ENCODE measurements around the gene ACBD4.

Gene ACBD4, protein sequence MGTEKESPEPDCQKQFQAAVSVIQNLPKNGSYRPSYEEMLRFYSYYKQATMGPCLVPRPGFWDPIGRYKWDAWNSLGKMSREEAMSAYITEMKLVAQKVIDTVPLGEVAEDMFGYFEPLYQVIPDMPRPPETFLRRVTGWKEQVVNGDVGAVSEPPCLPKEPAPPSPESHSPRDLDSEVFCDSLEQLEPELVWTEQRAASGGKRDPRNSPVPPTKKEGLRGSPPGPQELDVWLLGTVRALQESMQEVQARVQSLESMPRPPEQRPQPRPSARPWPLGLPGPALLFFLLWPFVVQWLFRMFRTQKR
- long read RNA-seq, partial matches to known transcripts, result 0 of 6 reads
- long read RNA-seq, other reads (novel, unspliced or antisense), result 4 of 6 reads

DNA sequence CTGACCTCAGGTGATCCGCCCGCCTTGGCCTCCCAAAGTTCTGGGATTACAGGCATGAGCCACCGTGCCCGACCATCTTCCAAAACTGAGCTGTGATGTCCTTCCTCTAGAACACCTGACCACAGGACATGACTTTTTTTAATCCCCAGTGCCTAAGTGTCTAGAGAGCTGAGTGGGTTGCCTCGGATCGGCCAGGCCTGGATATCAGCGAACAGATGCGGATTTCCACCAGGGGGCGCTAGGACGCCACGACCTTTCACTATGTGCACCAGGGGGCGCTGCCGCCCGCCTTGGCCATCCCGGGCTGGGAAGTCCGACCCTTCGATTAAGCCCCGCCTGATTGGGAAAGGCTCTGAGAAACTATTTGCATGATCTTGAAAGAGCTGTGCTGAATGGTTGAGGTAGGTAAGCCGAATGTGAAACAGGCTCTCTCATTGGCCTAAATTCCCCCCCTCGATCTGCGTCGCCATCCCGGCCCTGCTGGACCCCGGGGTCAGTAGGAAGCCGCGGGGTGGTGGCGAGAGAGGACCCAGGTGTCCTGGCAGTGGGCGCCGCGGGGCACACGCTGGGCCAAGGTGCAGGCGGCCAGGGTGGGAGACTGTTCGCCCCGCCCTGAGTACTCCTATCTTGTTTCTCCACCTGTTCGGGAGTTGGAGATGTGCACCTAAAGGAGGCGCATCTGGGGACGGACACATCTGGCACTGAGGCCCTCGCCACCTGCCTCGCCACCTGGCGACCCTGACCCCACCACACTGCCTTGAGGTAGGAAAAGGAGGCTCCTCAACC, at the start of gene ACBD4:
Gene ACBD4, plus strand, starts transcription at position 496 of the 786 bp plus-strand sequence. CDS start 458 bp downstream, outside the sequence.
- H3K4me3 ChIP-seq (replicated peaks; ENCODE audit: insufficient read depth, low read length), result peak within 1 kb of the TSS; percentile 61
- peak; percentile 97 to 98 for DNase-seq (ENCODE audit: low read depth in 1 of 2, low spot score in 1 of 2)
- peak within 1 kb of the TSS; percentile 25; the same call in 1 of the 2 replicates for H3K27ac ChIP-seq (replicated peaks)
- no peaks in the 10 kb centered on the region for H3K27me3 ChIP-seq (ENCODE audit: insufficient read depth, poor library complexity, severe bottlenecking)
- TF ChIP-seq, protein P1, sequence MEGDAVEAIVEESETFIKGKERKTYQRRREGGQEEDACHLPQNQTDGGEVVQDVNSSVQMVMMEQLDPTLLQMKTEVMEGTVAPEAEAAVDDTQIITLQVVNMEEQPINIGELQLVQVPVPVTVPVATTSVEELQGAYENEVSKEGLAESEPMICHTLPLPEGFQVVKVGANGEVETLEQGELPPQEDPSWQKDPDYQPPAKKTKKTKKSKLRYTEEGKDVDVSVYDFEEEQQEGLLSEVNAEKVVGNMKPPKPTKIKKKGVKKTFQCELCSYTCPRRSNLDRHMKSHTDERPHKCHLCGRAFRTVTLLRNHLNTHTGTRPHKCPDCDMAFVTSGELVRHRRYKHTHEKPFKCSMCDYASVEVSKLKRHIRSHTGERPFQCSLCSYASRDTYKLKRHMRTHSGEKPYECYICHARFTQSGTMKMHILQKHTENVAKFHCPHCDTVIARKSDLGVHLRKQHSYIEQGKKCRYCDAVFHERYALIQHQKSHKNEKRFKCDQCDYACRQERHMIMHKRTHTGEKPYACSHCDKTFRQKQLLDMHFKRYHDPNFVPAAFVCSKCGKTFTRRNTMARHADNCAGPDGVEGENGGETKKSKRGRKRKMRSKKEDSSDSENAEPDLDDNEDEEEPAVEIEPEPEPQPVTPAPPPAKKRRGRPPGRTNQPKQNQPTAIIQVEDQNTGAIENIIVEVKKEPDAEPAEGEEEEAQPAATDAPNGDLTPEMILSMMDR (IDR thresholded peaks at IDR 0.05; ENCODE audit: insufficient read depth, low read length), result peak; percentile 99
- TF ChIP-seq, protein P2, sequence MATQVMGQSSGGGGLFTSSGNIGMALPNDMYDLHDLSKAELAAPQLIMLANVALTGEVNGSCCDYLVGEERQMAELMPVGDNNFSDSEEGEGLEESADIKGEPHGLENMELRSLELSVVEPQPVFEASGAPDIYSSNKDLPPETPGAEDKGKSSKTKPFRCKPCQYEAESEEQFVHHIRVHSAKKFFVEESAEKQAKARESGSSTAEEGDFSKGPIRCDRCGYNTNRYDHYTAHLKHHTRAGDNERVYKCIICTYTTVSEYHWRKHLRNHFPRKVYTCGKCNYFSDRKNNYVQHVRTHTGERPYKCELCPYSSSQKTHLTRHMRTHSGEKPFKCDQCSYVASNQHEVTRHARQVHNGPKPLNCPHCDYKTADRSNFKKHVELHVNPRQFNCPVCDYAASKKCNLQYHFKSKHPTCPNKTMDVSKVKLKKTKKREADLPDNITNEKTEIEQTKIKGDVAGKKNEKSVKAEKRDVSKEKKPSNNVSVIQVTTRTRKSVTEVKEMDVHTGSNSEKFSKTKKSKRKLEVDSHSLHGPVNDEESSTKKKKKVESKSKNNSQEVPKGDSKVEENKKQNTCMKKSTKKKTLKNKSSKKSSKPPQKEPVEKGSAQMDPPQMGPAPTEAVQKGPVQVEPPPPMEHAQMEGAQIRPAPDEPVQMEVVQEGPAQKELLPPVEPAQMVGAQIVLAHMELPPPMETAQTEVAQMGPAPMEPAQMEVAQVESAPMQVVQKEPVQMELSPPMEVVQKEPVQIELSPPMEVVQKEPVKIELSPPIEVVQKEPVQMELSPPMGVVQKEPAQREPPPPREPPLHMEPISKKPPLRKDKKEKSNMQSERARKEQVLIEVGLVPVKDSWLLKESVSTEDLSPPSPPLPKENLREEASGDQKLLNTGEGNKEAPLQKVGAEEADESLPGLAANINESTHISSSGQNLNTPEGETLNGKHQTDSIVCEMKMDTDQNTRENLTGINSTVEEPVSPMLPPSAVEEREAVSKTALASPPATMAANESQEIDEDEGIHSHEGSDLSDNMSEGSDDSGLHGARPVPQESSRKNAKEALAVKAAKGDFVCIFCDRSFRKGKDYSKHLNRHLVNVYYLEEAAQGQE (IDR thresholded peaks at IDR 0.05; ENCODE audit: insufficient replicate concordance, low read depth), result no peak
- TF ChIP-seq SPI1 (IDR thresholded peaks at IDR 0.05; ENCODE audit: borderline replicate concordance, low read depth), result no peak

DNA sequence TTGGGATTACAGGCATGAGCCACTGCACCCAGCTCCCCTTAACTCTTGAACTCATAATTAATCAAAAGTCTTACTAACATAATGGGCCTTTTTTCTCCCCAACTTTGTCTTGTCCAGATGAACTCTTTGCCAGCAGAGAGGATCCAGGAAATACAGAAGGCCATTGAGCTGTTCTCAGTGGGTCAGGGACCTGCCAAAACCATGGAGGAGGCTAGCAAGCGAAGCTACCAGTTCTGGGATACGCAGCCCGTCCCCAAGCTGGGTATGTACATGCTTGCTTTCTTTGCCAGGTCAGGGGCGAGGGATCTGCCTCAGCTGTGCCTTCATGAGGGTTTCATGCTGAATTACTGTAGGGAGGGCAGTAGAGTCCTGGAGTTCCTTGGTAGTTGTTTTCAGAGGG, 49.1 kb upstream of the ACBD4 start:
- no peak for TF ChIP-seq POLR2AphosphoS5 (IDR thresholded peaks at IDR 0.05; ENCODE audit: low read depth)
- no peaks in the 10 kb centered on the region for H3K27me3 ChIP-seq (ENCODE audit: insufficient read depth, poor library complexity, severe bottlenecking)
- H3K4me3 ChIP-seq (replicated peaks; ENCODE audit: insufficient read depth, low read length), result no peak overlapping the region
- DNase-seq (ENCODE audit: low read depth in 1 of 2, low spot score in 1 of 2), result no peak
- H3K27ac ChIP-seq (replicated peaks), result no peak overlapping the region

DNA sequence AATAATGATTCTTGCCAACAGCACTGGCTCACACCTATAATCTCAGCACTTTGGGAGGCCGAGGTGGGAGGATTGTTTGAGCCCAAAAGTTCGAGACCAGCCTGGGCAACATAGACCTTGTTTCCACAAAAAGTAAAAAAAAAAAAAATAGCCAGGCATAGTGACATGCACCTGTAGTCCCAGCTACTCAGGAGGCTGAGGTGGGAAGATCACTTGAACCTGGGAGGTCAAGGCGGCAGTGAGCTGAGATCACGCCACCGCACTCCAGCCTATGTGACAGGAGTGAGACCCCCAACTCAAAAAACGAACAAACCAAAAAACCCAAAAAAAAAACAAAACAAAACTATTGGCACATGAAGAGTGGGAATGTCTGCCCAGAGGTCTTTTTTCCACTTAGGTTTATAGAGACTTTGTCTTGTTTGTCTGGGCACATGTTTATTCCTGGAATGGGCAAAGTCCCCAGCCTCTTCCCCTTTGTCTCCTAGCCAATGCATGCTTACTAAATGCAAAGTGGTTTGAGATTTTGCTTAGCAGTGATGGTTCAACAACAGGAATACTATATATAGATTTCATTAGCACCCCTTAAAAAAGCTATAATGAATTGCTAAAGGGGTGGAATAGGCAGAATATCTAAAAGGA, 48.5 kb upstream of the ACBD4 start:
- TF ChIP-seq POLR2AphosphoS5 (IDR thresholded peaks at IDR 0.05; ENCODE audit: low read depth), result no peak
- Histone ChIP-seq H3K27me3 (ENCODE audit: insufficient read depth, poor library complexity, severe bottlenecking) (no peaks in the 10 kb centered on the region), H3K27ac (replicated peaks) (no peak overlapping the region), H3K4me3 (replicated peaks; ENCODE audit: insufficient read depth, low read length) (no peak overlapping the region)
- DNase-seq (ENCODE audit: low read depth in 1 of 2, low spot score in 1 of 2), result no peak

DNA sequence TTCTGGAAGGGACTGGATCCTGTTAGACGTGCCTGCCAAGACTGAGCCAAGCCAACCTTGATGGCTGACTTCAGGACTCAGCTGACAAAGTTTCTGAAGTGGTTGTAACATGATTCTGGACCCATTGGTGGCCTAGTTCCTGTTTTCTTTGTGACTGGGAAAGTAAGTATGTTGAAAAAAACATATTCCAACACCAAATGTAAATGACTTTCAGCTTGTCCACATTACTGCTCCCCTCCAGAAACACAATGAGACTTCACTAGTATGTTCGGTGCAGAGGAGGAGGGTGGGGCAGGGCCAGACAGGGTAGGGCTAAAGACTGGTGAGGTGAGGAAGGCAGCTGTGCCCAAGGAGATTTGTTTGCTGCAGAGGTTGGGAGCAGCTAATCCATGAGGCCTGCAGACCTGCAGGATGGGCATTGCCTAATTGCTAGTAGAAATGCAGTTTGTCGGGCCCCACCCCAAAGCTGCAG, 47.9 kb upstream of the ACBD4 start:
- no peaks in the 10 kb centered on the region for H3K27me3 ChIP-seq (ENCODE audit: insufficient read depth, poor library complexity, severe bottlenecking)
- no peak for DNase-seq (ENCODE audit: low read depth in 1 of 2, low spot score in 1 of 2)
- no peak overlapping the region for H3K4me3 ChIP-seq (replicated peaks; ENCODE audit: insufficient read depth, low read length)
- TF ChIP-seq SPI1 (IDR thresholded peaks at IDR 0.05; ENCODE audit: borderline replicate concordance, low read depth) (no peak; the same call in 1 of the 2 replicates), POLR2AphosphoS5 (IDR thresholded peaks at IDR 0.05; ENCODE audit: low read depth) (no peak), GABPA (IDR thresholded peaks at IDR 0.05; ENCODE audit: low read depth) (no peak)
- TF ChIP-seq, protein P1 (IDR thresholded peaks at IDR 0.05; ENCODE audit: insufficient read depth, low read length), result no peak
- TF ChIP-seq, protein P2 (IDR thresholded peaks at IDR 0.05; ENCODE audit: insufficient replicate concordance, low read depth), result no peak
- H3K27ac ChIP-seq (replicated peaks), result no peak overlapping the region
